GM18499 (cell line): ENCODE data around the gene YAP1.

Experiments used
- ATAC-seq: cut with Tn5 transposase; IDR thresholded peaks from one replicate; pipeline ENCODE4 v1.9.1; 2021; ENCODE audit warnings: moderate number of reproducible peaks; ENCODE audit not compliant: insufficient read depth, unreplicated experiment

Gene YAP1

DNA sequence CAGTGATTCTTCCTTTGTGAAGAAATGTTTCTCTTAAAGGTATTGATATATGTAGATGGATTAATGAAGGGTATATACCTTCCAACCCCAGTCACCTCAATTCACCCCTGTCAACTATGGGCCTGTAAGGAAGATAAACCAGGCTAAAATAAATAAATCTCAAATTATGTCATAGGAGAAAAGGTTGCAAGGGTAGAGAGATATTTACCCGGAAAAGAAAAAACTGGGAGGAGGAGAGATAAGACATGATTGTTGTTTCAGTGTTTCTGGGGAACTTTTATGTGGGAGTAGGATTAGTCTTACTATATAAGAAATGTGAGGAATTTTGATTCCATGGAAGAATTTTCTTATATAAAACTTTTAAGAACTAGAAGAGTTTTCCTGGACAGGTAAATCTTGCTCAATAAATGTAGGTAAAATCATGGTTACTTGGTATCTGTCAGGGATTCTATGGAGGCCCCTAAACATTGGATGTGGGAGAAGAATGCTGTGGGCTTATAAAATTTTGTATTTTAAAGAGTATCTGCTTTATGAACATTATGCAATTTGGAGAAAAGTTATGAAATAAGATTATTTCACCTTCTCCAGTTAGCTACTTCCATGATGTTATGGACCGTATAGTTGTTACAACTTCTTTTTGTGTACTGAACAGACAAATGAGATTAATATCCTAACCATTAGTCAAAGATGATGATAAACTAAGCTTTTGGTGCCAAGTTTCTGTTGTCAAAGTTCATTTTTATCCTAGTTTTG, 6.4 kb downstream of the YAP1 start:
- no peak for ATAC-seq

DNA sequence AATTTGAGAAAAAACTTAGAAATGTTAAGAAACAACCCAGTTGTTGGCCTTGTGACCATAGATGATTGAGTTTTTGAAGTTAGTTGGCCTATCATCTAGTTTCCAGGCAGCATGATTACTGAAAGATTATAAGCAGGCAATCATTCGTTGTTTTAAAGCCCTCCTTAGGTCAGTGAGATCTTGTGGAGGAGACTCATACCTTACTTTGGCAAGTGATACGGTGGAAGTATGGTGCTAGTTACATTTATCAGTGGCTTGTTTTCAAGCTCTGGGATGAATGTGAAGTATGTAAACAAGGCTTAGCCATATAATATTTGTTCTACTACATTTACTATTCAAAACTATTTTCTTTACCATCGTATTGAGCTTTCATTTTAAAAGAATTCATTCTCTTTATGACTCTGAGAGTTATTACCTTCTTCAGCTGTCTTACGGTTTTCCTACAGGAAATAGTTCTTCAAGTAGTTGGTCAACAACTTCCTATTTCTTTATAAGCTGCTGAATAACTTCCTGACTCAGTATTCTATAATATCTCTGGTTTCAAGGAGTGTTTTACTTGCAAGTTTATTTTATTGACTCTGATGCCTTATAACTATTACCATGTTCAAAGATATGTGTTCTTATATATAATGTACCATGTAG, 7.3 kb downstream of the YAP1 start:
- no peak for ATAC-seq

DNA sequence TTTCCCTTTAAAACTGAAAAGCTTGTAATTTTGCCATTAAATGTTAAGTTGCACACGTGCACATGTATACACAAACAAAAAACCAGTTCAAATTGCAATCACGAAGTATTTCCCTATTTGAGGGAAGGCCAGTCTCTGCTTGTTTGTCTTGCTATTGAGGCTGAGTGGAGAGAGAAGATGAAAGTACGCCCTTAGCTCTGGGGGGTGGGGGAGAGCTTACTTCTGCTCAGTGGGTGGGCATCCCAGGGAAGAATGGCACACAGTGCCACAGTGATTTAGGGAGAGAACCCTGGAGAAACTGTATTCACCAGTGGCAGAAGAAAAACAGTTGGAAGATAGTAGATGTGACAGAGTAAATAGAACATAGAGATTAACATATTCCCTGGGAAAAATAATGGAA, 8.7 kb downstream of the YAP1 start:
- ATAC-seq = no peak

DNA sequence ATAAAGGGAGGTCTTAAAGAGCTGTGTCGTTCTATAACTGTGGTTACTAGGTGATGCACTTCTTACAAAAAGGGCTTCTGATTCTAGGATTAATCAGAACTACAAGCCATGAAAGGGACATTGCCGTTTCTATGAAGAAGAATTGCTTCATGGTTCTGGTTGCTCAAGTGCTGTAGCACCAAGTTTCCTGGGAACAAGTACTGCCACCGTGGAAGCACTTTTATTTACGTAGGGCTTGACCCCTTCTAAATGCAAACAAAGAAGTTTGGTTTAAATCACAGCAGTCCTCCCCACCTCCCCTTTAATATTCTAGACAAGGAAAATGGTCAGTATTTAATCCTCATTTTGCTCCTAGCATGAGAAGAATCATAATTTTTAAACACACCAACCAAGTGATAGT, 9.8 kb downstream of the YAP1 start:
- no peak for ATAC-seq

DNA sequence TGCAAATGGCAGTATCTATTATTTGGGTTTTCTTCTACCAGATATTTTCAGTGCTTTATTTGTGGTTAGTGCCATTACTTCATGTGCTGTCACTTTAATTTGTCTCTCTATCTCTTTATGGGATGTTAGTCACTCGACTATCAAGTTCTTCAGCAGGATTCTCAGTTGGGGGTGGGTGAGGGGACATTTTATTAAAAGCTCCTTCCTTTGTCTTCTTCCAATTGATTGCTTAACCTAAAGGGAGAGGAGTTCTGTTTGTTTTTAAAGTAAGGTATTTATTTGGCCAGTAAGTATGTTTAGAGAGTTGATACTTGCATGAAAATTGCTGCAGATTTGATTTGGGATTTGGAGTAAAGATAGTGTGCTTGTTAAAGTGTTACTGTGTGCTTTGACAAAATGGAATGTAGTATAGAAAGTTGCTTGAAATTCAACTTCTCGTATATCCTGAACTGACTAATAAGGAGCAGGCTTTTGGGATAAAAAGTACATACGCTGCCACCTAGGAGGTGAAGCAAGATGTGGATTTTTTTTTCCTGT, 10.3 kb downstream of the YAP1 start:
- no peak for ATAC-seq

DNA sequence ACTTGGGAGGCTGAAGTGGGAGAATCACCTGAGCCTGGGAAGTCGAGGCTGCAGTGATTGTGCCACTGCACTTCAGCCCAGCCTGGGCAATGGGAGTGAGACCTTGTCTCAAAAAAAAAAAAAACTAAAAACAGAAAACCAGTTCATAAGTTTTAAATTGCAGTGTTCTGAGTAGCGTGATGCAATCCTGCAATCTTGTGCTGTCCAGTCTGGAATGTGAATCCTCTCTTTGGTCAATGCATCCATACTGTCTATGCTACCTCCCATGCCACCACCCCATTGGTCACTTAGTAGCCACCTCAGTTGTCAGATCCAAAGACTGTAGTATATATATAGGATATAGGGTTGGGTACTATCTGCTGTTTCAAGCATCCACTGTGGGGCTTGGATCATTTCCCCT, 11.1 kb downstream of the YAP1 start:
- ATAC-seq = no peak

DNA sequence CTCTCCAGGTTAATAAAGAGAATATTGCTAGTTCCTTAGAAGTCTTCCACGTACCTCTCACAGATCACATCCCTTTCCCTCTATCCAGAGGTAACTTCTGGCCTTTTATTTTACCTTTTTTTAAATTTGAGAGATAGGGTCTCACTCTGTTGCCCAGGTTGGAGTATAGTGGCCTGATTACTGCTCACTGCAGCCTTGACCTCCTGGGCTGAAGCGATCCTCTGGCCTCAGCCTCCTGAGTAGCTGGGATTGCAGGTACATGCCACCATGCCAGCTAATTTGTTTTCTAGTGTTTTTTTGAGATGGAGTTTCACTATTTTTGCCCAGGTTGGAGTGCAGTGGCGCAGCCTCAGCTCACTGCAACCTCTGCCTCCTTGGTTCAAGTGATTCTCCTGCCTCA, 24.4 kb downstream of the YAP1 start:
- ATAC-seq = no peak

DNA sequence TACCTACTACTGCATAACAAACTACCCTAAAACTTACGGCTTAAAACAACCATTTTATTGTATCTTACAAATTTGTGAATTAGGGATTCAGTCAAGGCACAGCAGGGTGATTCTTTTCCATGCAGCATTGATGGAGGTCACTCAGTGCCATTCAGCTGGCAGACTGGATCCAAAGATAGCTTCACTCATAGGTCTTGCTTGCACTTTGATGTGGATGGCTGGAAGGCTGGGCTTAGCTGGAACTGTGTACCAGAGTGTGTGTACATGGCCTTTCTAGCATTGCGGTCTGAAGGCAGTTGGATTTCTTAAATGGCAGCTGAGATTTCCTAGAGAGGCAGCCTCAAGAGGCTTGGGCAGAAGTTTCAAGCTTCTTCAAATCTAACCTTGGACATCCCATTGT, 25.0 kb downstream of the YAP1 start:
- no peak for ATAC-seq

DNA sequence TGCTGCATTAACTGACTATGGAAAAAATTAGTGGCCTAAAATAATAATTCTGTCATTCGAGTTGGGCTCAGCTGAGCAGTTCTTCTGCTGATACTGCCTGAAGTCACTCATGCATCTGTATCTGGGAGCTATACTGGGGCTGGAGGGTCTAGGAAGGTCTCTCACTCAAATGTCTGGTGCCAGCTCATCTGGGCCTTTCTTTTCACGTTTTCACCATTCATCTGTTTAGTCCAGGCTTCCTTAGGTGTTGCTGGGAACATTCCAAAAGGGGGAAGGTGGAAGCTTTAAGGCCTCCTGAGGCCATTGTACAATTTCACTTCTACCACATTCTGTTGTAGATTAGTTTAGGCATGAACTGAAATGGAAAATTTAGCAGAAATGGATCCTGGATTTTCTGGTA, 28.0 kb downstream of the YAP1 start:
- ATAC-seq = no peak

DNA sequence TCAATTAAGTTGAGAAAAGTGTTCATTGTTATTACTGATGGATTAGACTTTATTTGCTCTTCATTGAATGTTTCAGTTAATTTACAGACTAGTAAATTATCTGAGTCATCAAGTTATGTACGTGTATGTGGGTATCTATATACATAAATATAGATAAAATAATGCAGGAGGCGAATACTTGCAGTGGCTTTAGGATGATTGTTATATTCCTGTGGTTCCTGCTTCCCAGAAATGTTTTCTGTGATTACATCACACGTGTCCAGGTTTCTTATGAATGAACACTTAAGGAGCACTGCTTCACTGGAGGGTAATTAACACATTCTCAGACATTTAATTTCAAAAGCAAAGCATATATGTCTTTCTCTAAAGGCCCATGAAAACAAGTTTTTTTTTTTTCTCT, 28.4 kb downstream of the YAP1 start:
- no peak for ATAC-seq

DNA sequence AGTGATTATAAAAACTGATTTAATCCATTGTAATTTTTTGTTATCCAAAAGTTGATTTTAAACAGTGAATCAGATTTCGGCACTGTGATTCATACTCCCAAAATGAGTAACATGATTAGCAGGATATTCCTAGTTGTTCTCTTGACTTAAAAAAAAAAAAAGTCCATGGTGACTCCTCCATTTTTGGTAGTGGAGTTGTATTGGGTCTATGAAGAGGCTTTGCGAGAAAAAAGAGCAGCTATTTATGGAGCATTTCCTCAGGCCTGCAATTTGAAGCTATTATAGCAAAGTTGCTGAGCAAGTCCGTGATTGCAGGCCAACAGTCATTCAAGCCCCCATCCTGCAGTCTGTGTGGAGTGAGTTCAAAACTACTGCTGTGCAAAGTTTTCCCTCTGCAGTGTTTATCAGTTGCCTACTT, 28.8 kb downstream of the YAP1 start:
- ATAC-seq = no peak

DNA sequence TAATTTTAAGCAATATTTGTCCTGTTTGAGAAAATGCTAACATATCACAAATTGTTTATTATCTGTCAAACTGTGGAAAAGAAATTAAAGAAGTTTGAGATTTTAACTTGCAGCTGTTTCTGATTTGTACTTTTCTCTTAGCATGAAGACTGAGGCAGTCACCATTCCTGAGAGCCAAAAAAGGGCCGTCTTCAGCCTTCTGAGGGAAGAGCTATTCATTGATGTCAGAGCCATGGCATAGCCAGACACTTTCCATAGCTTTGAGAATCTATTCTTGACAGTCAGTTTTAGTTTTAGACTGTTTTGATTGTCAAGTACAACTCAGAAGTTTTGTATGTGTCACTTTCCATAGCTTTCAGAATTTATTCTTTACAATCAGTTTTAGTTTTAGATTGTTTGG, 32.1 kb downstream of the YAP1 start:
- no peak for ATAC-seq

DNA sequence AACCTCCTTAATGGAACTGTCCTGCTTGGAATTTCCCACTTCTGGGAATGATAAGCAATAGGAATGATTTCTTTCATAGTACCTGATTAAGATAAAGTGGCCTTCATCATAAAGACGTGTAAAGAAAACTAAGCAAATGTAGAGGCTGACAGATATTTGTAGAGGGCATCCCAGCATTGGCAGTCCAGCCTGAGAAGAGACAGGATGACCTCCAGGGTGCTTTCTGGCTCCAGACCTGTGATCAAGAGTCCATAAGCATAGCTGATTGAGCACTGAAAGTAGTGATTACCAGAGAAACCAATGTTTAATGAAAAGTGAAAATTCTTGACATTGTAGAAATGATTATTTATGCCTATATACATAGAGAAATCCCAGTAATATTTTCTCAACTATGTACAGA, 33.6 kb downstream of the YAP1 start:
- ATAC-seq = no peak

DNA sequence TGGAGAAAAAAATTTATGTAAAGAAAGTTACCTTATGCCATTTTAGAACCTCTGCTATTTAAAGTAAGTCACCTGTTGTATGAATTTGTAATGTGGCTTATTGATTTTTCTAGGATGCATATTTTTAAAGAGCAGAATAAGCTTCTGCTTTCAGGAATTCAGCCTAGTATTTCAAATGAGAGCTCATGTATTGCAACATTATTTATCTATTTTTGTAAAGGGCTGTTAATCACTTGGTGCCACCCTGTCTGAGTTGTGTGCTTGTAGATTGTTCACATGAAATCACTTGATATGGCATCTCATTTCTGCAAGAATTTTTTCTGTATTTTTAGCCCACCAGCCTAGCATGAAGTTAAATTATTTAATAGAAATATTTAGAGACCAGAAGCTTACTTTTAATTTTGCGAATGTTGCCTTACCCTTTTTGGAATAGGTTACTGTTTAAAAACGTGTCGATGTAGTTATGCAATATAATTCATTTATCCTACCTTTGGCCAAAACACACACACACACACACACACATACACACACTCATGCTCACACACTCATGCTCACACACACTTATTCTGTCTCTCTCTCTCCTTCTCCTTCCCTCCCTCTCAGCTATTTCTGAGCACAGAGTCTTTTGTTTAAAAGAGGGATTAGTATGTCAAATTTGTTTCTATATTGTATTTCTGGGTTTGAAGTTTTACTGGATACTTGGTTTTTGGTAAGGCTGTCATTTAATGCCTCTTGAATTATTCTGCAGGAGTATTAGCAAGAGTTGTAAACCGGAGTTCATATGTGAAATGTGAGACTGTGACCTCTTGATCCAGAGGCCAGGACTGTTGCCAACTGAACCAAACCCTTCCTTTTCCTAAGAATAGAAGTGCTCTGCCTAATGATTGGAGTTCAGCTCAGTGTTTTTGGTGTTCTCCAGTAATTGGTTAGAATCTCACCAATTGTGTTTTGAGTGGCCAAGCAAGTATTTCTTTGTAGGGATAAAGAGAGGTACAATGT, 34.4 kb downstream of the YAP1 start:
- ATAC-seq = no peak

DNA sequence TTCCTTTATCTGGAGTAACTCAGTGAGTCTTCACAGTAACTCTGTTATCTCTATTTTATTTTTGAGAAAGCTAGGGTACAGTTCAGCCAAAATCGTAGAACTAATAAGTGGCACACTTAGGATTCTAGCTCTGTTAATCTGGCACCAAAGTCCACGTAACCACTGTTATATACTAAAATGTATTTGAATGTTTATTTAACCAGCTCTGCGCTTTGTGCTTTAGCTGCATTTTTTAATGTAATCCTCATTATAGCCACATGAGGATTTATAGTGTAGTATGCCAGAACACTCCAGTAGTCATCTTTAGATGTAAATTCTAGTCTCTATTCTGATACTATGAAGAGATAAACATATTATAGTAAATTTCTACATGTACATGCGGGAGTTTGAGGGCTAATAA, 36.8 kb downstream of the YAP1 start:
- ATAC-seq = no peak

DNA sequence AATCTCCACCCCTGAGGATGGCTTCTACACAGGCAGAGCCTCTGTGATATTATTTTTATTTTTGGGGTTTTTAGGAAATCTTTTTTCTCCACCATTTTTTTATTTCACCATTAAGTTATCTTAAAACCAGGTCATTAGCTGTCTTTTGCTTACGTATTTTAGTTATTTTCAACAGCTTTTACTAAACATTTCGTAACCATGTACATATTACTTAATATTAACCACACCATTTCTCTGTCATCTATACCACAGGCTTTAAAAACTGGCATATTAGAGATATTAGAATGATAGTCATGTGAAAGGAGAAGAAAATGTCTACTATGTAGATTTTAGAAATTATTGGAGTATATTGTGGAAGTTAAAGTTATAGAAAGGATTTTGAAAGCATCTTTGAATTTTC, 37.4 kb downstream of the YAP1 start:
- ATAC-seq = no peak

DNA sequence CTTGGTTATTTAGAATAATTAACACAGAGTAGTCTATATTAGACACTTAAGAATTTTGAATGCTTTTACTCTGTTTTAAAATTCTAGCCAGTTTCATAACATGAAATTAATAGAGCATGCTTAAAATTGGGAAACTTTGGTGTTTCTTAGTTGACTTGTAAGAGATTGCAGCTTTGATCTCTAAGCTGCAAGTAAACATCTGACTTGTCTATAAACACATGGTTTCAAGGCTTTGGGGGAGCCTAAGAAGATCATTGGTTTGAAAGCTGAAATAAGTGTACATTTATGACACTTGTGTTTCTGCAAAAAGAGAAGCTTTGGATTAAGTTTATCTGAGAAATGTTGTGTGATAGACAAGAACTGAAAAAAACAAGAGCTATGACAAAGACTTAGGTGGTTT, 37.8 kb downstream of the YAP1 start:
- ATAC-seq = no peak

DNA sequence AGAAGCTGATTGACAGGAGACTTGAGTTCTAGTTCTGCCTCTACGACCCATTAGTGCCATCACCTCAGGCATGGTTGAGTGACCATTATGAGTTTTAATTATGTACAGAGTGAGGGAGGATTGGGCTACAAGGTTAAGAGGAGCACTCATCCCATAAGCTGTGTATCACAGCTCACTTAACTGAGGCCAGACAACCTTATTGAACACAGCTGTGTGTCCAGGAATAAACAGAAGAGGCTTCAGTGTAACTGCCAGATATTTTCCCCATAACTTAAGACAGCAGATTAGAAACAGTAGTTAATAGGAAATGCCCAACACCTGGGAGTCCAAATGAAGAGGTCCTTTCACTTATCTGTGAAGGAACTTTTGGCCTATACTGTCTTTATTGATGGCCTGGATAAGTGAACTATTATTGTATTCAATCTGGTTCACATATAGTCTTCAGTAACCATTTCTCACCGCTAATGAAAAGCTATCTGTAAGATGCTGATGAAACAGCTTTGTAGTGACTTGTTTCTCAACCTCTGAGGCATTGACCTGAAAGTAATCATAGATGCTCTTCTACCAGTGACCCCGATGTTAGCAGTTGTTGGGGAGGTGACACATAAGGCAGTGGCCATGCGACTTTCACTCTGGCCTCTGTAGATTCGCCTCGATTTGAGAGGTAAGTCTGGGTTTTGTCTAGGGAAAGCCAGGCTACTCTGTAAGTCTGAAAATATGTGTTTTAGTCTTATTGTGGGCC, 41.7 kb downstream of the YAP1 start:
- no peak for ATAC-seq

DNA sequence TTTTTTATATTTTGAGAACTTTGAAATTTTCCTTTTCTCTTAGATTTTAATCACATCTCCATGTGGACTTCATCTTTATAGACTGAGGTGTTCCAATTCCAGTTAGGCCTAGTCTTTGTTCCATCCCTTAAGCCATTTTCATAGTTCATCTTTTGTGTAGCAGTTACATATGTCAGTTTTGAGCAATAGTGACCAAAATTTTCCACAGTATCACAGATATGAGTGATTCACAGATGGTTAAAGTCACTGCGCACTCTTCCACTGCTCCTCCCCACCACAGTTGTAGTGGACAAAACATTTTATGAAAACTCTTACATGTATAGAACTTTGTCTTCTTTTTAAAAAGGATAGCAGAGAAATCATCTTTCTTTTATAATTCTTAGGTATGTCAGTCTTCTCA, 42.8 kb downstream of the YAP1 start:
- ATAC-seq = no peak

DNA sequence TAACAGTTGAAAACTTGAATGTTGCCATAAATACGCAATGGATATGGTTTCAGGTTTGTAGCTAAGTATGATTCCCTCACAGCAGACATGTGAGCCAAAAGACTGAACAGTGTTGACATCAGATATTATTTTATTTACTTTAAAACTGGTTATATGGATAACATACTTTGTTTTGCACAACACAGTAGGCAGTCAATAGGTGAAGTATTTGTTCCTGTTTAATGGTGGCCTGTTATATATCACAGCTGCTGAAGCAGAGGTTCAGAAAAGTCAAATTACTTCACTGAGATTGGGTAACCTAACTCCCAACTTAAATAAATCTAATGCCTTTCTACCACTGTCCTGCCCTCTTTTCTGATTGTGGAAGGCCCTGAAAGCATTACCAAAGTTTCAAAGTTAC, 44.6 kb downstream of the YAP1 start:
- ATAC-seq = no peak
